D721Med (cell line): ENCODE results near the gene XPO1.

Experiments
- DNase-seq: peaks from one replicate; pipeline ENCODE4 v3.0.0; 2011; ENCODE audit warnings: low spot score; ENCODE audit not compliant: insufficient read length
- FAIRE-seq: peaks from 2 replicates; lab custom pipeline; 2011; peaks lifted over from hg19 to GRCh38; lab: Jason Lieb, UNC
- CTCF ChIP-seq: IDR thresholded peaks from 2 replicates; pipeline ENCODE4 v1.5.1; 2012; ENCODE audit warnings: mild to moderate bottlenecking, control low read depth; ENCODE audit not compliant: insufficient read depth; ENCODE audit errors: missing control alignments

XPO1 gene

GRCh38 chr2:61436092-61436491 is 102.1 kb downstream of the XPO1 start:
- FAIRE-seq (no peak), DNase-seq (no peak)
- TF ChIP-seq CTCF: no peak

GRCh38 chr2:61435291-61435690 is 102.9 kb downstream of the XPO1 start:
- no peak for TF ChIP-seq CTCF
- FAIRE-seq: no peak
- DNase-seq: no peak

GRCh38 chr2:61434314-61434713 is 103.8 kb downstream of the XPO1 start:
- no peak for TF ChIP-seq CTCF
- no peak for DNase-seq
- FAIRE-seq: no peak

- no peak for FAIRE-seq
- DNase-seq: no peak
- TF ChIP-seq CTCF: no peak
These were observed 104.5 kb downstream of the XPO1 start for GRCh38 chr2:61433606-61434005.

GRCh38 chr2:61432990-61433389 is 105.2 kb downstream of the XPO1 start:
- FAIRE-seq: no peak
- TF ChIP-seq CTCF: no peak

GRCh38 chr2:61431345-61431744 is 106.8 kb downstream of the XPO1 start:
- DNase-seq (no peak), FAIRE-seq (no peak)
- TF ChIP-seq CTCF: no peak

More at GRCh38 chr2:61432990-61433389, 105.2 kb downstream of the XPO1 start:
- DNase-seq: no peak
